GM12892 (cell line): ENCODE data around the gene CCND1.

Experiments
- POLR2A ChIP-seq: IDR thresholded peaks from 2 replicates; pipeline ENCODE4 v1.6.1; 2011; ENCODE audit warnings: low read depth, low read length, control low read depth
- POLR2AphosphoS5 ChIP-seq: IDR thresholded peaks from 2 replicates; pipeline ENCODE4 v1.6.1; 2011; ENCODE audit warnings: low read depth, low read length, control low read depth

DNA sequence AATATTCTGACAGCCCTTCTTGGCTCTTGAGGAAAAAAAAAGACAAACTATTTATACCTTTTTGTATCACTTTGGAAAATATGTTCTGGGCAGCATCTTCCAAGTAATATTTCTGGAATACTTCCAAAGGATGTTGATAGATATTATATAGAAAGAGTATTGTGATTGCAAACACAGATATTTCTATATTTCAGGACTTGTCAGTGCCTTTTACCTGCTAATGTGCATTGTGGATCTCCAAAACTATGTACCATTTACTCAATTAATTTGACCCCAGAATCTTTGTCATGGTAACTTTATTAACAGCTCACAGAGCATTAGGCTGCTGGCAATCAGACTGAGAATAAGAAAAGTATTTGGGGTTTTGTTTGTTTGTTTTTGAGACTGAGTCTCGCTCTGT is 16.7 kb upstream of the CCND1 start:
- no peak for TF ChIP-seq POLR2A
- no peak for TF ChIP-seq POLR2AphosphoS5
